GM18867 (cell line): Measurements from ENCODE around the gene RAD51B.
"Not testable (repeated sequence)": the region's sequence is repeated elsewhere in the genome, so short reads cannot be mapped to it uniquely, and the experiment has no call there.

Experiments used
- ATAC-seq: cut with Tn5 transposase; IDR thresholded peaks from one replicate; pipeline ENCODE4 v1.9.1; 2021; ENCODE audit warnings: mild to moderate bottlenecking, moderate library complexity; ENCODE audit not compliant: unreplicated experiment

The RAD51B gene

DNA sequence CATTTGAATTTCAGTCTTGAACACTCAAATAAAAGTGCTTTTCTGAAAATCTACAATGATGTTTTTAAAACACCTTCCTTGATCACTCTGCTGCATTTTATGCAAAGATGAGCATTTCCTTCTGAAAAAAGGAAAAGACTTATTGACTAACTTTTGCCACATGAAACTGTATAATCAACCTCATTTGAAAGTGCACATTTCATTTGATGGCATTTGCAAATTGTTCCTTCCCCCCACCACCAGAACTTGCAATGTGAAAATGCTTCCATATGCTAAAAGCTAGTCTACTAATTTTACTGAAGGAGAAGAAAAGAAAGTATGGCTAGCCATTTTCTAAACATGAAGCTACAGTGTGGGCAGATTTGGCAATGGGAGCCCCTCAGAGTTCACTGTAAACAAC lies 159.2 kb downstream of the RAD51B start:
- ATAC-seq = no peak

DNA sequence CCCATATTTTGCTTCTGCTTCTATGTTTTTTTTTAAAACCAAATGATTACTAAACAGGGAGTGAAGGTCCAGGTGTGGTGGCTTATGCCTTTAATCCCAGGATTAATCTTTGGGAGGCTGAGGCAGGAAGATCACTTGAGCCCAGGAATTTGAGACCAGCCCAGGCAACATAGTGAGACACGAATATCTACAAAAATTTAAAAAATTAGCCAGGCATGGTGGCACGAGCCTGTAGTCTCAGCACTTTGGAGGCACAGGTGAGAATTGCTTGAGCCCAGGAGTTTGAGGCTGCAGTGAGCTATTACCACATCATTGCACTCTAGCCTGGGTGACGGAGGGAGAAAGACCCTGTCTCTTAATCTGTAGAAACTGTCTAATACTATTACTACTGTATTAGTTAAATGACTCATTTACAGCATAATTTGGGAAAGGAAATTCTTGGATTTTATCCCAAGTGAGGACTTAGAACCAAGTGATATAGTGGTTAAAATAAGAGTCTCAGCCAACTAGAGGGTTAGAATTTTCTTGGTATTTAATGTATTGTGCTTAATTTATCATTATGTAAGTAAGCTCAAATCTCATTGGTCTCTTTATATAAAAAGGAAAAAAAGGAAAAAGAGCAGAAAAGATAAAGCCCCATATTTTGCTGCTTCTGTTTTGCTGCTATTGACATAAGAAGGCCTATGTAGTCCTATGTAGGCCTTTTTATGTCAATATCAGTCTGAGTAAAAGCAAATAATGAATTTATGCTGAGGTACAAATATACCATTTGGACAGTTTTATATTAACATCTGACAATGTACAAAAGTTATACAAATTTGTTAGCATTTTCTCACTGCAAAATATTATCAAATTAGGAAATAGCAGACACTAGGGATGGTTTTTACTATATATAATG lies 163.4 kb downstream of the RAD51B start:
- no peak for ATAC-seq

GRCh38 chr14:67984274-67984673 lies 164.7 kb downstream of the RAD51B start:
- no peak for ATAC-seq

- ATAC-seq = no peak
Observed at GRCh38 chr14:67986131-67986841, 166.7 kb downstream of the RAD51B start.

DNA sequence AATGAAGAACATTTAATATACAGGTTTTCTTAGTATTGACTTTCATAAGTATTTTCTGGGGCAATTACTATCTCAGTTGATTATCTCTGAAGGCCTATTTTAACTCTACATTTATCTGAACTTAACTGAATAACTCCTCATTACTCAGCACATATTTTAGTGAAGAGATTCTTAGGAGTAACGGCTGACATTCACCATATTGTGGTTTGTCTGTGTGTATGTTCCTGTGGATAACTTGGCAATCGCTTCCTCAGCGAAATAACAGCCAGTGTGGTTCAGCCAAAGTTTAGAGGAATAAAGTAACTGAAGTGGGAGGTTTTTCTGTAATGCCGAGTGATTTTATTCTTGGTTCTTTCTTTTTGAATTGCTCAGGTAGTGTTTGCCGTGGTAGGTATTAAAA lies 168.0 kb downstream of the RAD51B start:
- no peak for ATAC-seq

DNA sequence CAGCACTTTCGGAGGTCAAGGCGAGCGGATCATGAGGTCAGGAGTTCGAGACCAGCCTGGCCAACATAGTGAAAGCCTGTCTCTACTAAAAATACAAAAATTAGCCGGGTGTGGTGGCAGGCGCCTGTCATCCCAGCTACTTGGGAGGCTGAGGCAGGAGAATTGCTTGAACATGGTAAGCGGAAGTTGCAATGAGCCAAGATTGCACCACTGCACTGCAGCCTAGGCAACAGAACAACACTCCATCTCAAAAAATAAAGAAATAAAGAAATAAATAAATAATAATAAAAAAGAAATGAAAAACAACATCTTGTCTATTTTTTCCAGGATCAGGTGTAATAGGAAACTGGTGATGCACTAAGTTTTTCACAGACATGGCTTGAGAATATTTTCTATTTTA lies 168.6 kb downstream of the RAD51B start:
- not testable (repeated sequence) for ATAC-seq

GRCh38 chr14:67990576-67990975 lies 171.0 kb downstream of the RAD51B start:
- no peak for ATAC-seq

DNA sequence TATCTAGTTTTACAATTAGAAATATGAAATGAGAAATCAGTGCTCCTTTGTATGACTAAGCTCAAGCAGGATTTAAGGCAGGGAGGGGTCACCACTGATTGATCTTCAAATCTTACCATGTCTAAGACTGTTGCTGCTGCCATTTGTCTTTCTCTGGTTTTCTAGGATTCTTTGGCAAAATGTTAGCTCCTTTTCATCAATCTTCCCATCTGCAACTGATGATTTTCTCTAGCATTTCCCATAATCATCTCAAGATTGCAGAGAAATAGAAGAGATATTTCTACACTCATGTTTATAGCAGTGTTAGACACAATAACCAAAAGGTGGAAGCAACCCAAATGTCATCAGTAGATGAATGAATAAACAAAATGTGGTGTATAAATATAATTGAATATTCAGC lies 175.0 kb downstream of the RAD51B start:
- no peak for ATAC-seq

DNA sequence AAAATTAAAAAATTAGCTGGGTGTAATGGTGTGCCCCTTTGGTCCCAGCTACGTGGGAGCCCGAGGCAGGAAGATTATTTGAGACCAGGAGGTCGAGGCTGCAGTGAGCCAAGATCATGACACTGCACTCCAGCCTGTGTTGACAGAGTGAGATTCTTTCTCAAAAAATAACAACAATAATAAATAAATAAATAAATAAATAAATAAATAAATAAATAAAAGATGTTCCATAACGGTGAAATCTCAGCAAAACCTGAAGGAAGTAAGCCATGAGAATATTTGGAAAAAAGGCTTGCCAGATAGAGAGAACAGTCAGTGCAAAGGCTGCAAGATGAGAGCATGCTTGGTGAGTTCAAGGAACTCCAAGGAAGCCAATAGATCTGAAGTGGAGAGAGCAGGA lies 176.7 kb downstream of the RAD51B start:
- ATAC-seq = no peak

GRCh38 chr14:67998834-67999233 lies 179.3 kb downstream of the RAD51B start:
- ATAC-seq = no peak

- no peak for ATAC-seq
Observed at GRCh38 chr14:67999290-67999689, 179.7 kb downstream of the RAD51B start.

GRCh38 chr14:67999705-68000384 lies 180.3 kb downstream of the RAD51B start:
- no peak for ATAC-seq

GRCh38 chr14:68000511-68000910 lies 180.9 kb downstream of the RAD51B start:
- no peak for ATAC-seq

DNA sequence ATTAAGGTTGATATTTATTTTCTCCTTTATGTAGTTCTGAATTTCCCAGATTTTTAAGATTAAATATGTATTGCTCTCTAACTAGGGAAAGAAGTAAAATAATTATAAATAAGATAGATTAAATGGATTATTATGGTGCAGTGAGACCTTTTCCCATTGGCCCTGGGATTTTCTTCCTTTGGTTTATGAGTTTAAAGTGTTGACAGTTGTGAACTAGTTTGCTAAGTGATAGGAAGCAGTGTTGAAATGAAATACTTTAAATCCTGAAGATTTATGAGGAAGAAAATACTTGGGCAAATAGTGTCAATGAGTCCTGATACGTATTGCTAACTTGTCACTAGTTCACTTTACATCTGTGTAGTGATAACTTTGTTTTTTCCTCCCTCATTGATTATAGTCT lies 188.9 kb downstream of the RAD51B start:
- no peak for ATAC-seq

- no peak for ATAC-seq
Observed at GRCh38 chr14:68011406-68012028, 191.9 kb downstream of the RAD51B start.

GRCh38 chr14:68012871-68013270 lies 193.3 kb downstream of the RAD51B start:
- no peak for ATAC-seq

- no peak for ATAC-seq
Observed at GRCh38 chr14:68013326-68013725, 193.7 kb downstream of the RAD51B start.

DNA sequence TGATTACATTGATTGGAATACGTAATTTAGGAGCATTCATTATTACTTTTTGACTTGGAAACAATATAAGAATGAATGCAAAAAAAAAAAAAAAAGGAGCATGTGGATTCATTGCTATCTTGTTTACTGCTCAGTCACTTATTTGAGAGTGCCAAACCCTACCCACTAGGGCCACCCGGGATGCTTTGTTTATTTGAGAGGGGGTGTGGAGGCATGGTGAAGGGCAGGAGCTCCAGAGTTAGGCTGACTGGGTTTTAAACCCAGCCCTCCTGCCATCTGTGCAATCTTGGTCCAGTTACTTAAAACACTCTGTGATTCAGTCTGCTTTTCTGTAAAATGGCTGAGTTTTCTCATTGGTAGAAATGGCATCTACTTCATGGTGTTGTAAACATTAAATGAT lies 195.2 kb downstream of the RAD51B start:
- no peak for ATAC-seq

DNA sequence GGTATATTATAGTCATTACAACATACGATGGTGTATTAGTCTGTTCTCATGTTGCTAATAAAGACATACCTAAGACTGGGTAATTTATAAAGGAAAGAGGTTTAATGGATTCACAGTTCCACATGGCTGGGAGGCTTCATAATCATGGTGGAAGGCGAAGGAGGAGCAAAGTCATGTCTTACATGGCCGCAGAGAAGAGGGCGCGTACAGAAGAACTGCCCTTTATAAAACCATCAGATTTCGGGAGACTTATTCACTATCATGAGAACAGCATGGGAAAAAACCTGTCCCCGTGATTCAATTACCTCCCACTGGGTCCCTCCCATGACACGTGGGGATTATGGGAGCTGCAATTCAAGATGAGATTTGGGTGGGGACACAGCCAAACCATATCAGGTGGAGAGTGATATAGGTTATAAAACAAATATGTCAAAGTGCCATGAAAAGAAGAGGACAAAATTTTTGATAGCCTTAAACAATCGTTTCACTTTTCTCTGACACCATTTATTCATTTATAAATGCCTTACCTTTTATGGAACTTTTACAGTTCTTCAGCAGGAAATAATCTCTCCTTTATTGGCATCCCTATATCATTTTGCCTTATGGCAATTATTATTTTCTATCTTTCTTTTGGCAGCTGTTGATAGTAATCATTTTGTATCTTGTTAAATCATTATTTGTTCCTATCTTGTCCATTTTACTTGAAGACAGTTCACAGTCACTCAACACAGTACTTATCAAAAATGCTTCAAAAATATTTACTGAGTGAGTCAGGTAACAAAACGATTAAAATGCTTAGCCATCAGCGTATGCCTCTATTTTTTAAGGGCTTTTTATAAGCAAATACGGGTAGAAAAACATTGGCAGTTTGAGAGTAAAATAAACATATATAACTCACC lies 196.0 kb downstream of the RAD51B start:
- ATAC-seq = no peak

- no peak for ATAC-seq
Observed at GRCh38 chr14:68016255-68016914, 196.8 kb downstream of the RAD51B start.
